ENCODE results near the gene WDR43.

WDR43 gene

DNA sequence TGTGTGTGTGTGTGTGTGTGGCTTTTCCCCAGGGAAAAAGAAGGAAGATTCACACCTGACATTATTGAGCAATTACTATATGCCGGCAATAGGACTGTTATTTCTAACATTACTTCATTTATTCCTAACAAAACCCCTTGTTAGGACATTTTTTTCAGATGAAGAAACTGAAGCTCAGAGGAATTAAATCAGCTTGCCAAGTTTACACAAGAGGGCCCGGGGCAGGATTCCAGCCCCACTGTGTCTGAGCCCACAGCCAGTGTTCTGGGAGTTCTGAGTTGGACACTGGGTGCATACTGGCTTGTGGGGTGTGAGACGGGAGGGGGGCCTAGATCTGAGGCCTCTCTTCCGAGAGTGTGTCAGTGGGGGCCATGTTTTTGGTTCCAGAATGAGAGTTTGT lies 96.6 kb downstream of the WDR43 start:
- peak; percentile 56 for DNase-seq (ENCODE audit: low read depth, low spot score)
- in situ Hi-C loops (cut with HindIII; ENCODE audit: low sequenced_read_pairs) = no loop called here
- no peak overlapping the region for H3K4me3 ChIP-seq (ENCODE audit: low read depth, low read length)
- no peak for TF ChIP-seq CTCF (IDR thresholded peaks at IDR 0.05; ENCODE audit: low read depth, low read length)

- TF ChIP-seq CTCF (IDR thresholded peaks at IDR 0.05; ENCODE audit: low read depth, low read length) = no peak
- DNase-seq (ENCODE audit: low read depth, low spot score) = no peak
- in situ Hi-C loops (cut with HindIII; ENCODE audit: low sequenced_read_pairs) = no loop called here
These were observed 97.0 kb downstream of the WDR43 start for GRCh38 chr2:28991460-28991859.

DNA sequence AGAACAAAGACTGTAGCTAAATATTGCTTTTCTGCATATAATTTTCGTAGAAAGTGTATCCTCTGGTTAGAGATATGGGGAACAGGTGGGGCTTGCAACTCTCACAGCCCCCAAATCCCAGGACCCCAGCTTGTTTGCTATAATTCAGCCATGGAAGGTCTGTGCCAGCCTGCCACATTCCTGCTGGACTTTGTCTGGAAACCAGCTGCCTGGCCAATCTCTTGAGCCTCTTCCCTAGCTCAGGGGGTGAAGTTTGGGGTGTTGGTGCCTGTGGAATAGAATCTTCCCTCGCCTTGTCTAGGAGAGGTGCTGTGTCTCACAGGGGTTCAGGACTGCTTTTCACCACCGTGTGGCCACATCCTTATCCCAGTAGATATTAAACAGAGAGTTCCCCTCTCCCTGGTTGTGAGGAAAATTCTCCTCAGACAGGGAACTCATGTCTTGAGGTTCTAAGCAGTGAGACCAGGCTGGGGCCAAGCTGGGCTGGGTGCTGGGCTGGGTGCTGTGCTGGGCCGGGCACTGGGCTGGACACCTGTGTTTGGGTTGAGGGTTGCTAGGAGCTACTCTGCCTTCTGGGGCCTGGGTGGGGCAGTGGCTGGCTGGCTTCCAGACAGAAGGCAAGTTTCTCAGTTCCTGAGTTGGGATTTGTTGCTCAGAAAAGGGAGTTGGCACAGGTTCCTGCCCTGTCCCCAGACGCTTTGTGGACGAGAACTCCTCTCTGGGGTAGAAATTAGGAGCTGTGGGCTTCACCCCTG lies 98.9 kb downstream of the WDR43 start:
- no peak overlapping the region for H3K4me3 ChIP-seq (ENCODE audit: low read depth, low read length)
- DNase-seq (ENCODE audit: low read depth, low spot score) = no peak
- in situ Hi-C loops (cut with HindIII; ENCODE audit: low sequenced_read_pairs) = no loop called here
- no peak for TF ChIP-seq CTCF (IDR thresholded peaks at IDR 0.05; ENCODE audit: low read depth, low read length)

More at GRCh38 chr2:28991460-28991859, 97.0 kb downstream of the WDR43 start:
- H3K4me3 ChIP-seq (ENCODE audit: low read depth, low read length) = no peak overlapping the region

- in situ Hi-C loops (cut with HindIII; ENCODE audit: low sequenced_read_pairs) = no loop called here
- no peak for TF ChIP-seq CTCF (IDR thresholded peaks at IDR 0.05; ENCODE audit: low read depth, low read length)
- DNase-seq (ENCODE audit: low read depth, low spot score) = no peak
- H3K4me3 ChIP-seq (ENCODE audit: low read depth, low read length) = no peak overlapping the region
These were observed 99.6 kb downstream of the WDR43 start for GRCh38 chr2:28994074-28994473.

DNA sequence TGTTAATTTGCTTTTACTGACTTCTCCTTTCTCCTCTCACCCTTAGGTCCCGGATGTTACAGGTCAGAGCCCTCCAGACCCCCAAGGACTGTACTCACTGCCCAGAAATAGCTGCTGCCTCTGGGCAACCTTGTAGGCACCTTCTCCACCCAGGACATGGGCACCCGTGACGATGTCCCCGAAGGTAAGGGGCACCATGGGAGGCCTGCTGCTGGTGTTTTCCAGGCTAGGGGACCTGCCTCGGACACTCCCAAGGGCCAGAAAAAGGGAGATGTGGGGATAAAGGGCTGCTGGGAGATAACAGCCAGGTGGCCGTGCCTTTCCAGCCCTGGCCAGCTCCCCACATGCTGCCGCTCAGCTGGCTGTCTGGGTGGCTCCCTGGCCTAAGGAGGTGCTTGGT lies 100.2 kb downstream of the WDR43 start:
- DNase-seq (ENCODE audit: low read depth, low spot score) = no peak
- H3K4me3 ChIP-seq (ENCODE audit: low read depth, low read length) = no peak overlapping the region
- TF ChIP-seq CTCF (IDR thresholded peaks at IDR 0.05; ENCODE audit: low read depth, low read length) = no peak
- in situ Hi-C loops (cut with HindIII; ENCODE audit: low sequenced_read_pairs) = no loop called here

- no peak for TF ChIP-seq CTCF (IDR thresholded peaks at IDR 0.05; ENCODE audit: low read depth, low read length)
- no peak for DNase-seq (ENCODE audit: low read depth, low spot score)
- H3K4me3 ChIP-seq (ENCODE audit: low read depth, low read length) = no peak overlapping the region
- in situ Hi-C loops (cut with HindIII; ENCODE audit: low sequenced_read_pairs) = no loop called here
These were observed 101.6 kb downstream of the WDR43 start for GRCh38 chr2:28995765-28996750.

Measured in astrocyte of the spinal cord (primary cell).